Lung (tissue), 12 donors: ENCODE measurements around the gene NHS. TPM values are rescaled to one million over a fixed set of nuclear protein-coding genes. Genes with fewer than 3 reads are reported as not detected.

Experiments used
- ATAC-seq: fragments of 200-7000 bp; cut with Tn5 transposase; one replicate; pipeline ENCODE4 v1.9.1; 2020; ENCODE audit warnings: moderate number of reproducible peaks; ENCODE audit not compliant: insufficient read depth, low FRiP score
- DNase-seq, 3 donors: peaks; one replicate each; pipeline ENCODE4 v3.0.0-alpha.2; 2013 to 2017
- H3K27ac ChIP-seq, 2 donors: one replicate each; pipeline ENCODE4 v1.5.1; 2013; ENCODE audit warnings: mild to moderate bottlenecking in 2 of 2, moderate library complexity in 2 of 2, control low read depth in 1 of 2, inconsistent platforms in 1 of 2, low read depth in 1 of 2, low read length in 1 of 2
- H3K27me3 ChIP-seq, 3 donors: one replicate each; pipeline ENCODE4 v1.5.1; 2013; ENCODE audit warnings: low read length in 2 of 3; ENCODE audit not compliant: control insufficient read depth in 3 of 3, insufficient read depth in 3 of 3
- H3K36me3 ChIP-seq, 4 donors: one replicate each; pipeline ENCODE4 v1.5.1; 2013; ENCODE audit warnings: low read length in 4 of 4, mild to moderate bottlenecking in 1 of 4, moderate library complexity in 1 of 4; ENCODE audit not compliant: control insufficient read depth in 4 of 4, insufficient read depth in 4 of 4
- H3K4me1 ChIP-seq, 5 donors: one replicate each; pipeline ENCODE4 v1.5.1; 2013; ENCODE audit warnings: low read length in 5 of 5, mild to moderate bottlenecking in 2 of 5, moderate library complexity in 1 of 5; ENCODE audit not compliant: control insufficient read depth in 5 of 5, insufficient read depth in 5 of 5
- H3K4me3 ChIP-seq: one replicate; pipeline ENCODE4 v1.5.1; 2013; ENCODE audit warnings: mild to moderate bottlenecking, control low read depth, moderate library complexity
- H3K9ac ChIP-seq, 2 donors: one replicate each; pipeline ENCODE4 v1.5.1; 2013; ENCODE audit warnings: low read length in 2 of 2, control low read depth in 1 of 2; ENCODE audit not compliant: insufficient read depth in 1 of 2
- H3K9me3 ChIP-seq, 4 donors: one replicate each; pipeline ENCODE4 v1.5.1; 2013; ENCODE audit warnings: low read length in 3 of 4, mild to moderate bottlenecking in 1 of 4, moderate library complexity in 1 of 4; ENCODE audit not compliant: control insufficient read depth in 4 of 4, insufficient read depth in 3 of 4
- CTCF ChIP-seq: IDR thresholded peaks from 2 replicates; pipeline ENCODE4 v1.5.1; 2012; ENCODE audit warnings: mild to moderate bottlenecking; ENCODE audit errors: control extremely low read depth, extremely low read depth
- WGBS, 2 donors: extraction: QIAGEN DNeasy Blood & Tissue Kit; methylation state at CpG; one replicate each; pipeline ENCODE4 v1.1.7; 2013; 5-methylcytosine and 5-hydroxymethylcytosine counted together
- polyA plus RNA-seq, 2 donors: library from polyadenylated mRNA; stranded (reverse); fragments of 200-250 nt; gene quantifications; one replicate each; pipeline ENCODE4 v1.2.1, GENCODE V29; 2013
- total RNA-seq, 2 donors: library from RNA; depleted of rRNA in 1 of 2; stranded (reverse); fragments of >200 nt in 1 of 2; gene quantifications; one replicate each; pipeline ENCODE4 v1.2.1, GENCODE V29; 2014 to 2021
- donor health status: control.
- donor health status: control.
- donor health status: Bipolar disorder and iron deficiency.
- donor health status: healthy.
- donor health status: DM: yes; HTN: yes; CAD: no.

Gene NHS
- total and polyA plus RNA-seq, 4 donors, result 0.46 to 2.0 (median 1.4) TPM

- TF ChIP-seq CTCF, result no peak
- no peak for ATAC-seq
- Histone ChIP-seq H3K27me3 (peaks cover 0 to 40% (median 18%) of the 10 kb centered on the region in 3 donors), H3K4me1 (peaks cover 0 to 5% (median 0%) of the 10 kb centered on the region in 5 donors), H3K4me3 (no peak overlapping the region), H3K9me3 (peaks cover 0 to 5% (median 0%) of the 10 kb centered on the region in 4 donors), H3K36me3 (no peaks in the 10 kb centered on the region), H3K9ac (no peak overlapping the region), H3K27ac (no peak overlapping the region)
- no peak for DNase-seq
- WGBS, 2 donors, result 38 to 58% methylated on average over 1 of the region's 1 CpG
Measured at GRCh38 chrX:17432158-17432557, 57.2 kb downstream of the NHS start.

- DNase-seq (no peak), ATAC-seq (no peak)
- Histone ChIP-seq H3K9me3 (peaks cover 0 to 5% (median 0%) of the 10 kb centered on the region in 4 donors), H3K36me3 (no peaks in the 10 kb centered on the region), H3K4me3 (no peak overlapping the region), H3K9ac (no peak overlapping the region), H3K27ac (no peak overlapping the region), H3K27me3 (peaks cover 0 to 51% (median 15%) of the 10 kb centered on the region in 3 donors), H3K4me1 (peaks cover 0 to 5% (median 0%) of the 10 kb centered on the region in 5 donors)
- no peak for TF ChIP-seq CTCF
- WGBS, 2 donors, result 84 to 90% methylated on average over 3 of the region's 3 CpGs
Measured at GRCh38 chrX:17433965-17434364, 59.0 kb downstream of the NHS start.

GRCh38 chrX:17435476-17435875 is 60.5 kb downstream of the NHS start:
- Histone ChIP-seq H3K27ac (no peak overlapping the region), H3K9ac (no peak overlapping the region), H3K27me3 (peaks cover 0 to 48% (median 17%) of the 10 kb centered on the region in 3 donors), H3K4me1 (peaks cover 0 to 5% (median 0%) of the 10 kb centered on the region in 5 donors), H3K36me3 (no peaks in the 10 kb centered on the region), H3K4me3 (no peak overlapping the region), H3K9me3 (peaks cover 0 to 5% (median 0%) of the 10 kb centered on the region in 4 donors)
- no peak for TF ChIP-seq CTCF
- whole genome bisulfite sequencing, 2 donors, result 73 to 82% methylated on average over 4 of the region's 4 CpGs
- no peak for DNase-seq
- ATAC-seq, result no peak

GRCh38 chrX:17438221-17438620 is 63.2 kb downstream of the NHS start:
- 80 to 92% methylated on average over 6 of the region's 6 CpGs for WGBS, 2 donors
- Histone ChIP-seq H3K27me3 (peaks cover 0 to 42% (median 9%) of the 10 kb centered on the region in 3 donors), H3K4me3 (no peak overlapping the region), H3K36me3 (no peaks in the 10 kb centered on the region), H3K4me1 (peaks cover 0 to 3% (median 0%) of the 10 kb centered on the region in 5 donors), H3K27ac (no peak overlapping the region), H3K9me3 (peaks cover 0 to 5% (median 0%) of the 10 kb centered on the region in 4 donors), H3K9ac (no peak overlapping the region)
- DNase-seq, result no peak
- TF ChIP-seq CTCF, result no peak
- no peak for ATAC-seq
